HepG2 (cell line): ENCODE measurements around the gene AP2S1. TPM values are rescaled to one million over a fixed set of nuclear protein-coding genes. Genes with fewer than 3 reads are reported as not detected.
A peak's percentile ranks its signal among the peaks of the same experiment; 100 is the strongest.

Source experiments
- ARNT ChIP-seq: fragments of 450-650 bp; IDR thresholded peaks from 2 replicates; pipeline ENCODE4 v1.6.1; 2017
- BATF2 ChIP-seq: sonication (generic); formaldehyde crosslinking; IDR thresholded peaks from 2 replicates; pipeline ENCODE4 v1.8.0; 2022; ENCODE audit warnings: mild to moderate bottlenecking, missing genetic modification reagents, moderate library complexity
- DNMT1 ChIP-seq: sonication (generic); formaldehyde crosslinking; IDR thresholded peaks from 2 replicates; pipeline ENCODE4 v1.5.1; 2020; ENCODE audit warnings: mild to moderate bottlenecking, missing genetic modification reagents
- FOXP1 ChIP-seq, 2 experiments: fragments of 450-650 bp in 1 of 2; IDR thresholded peaks; 2 replicates each; pipeline ENCODE4 v1.6.1; 2017 to 2018; ENCODE audit warnings: antibody characterized with exemption in 1 of 2
- IRF2 ChIP-seq: IDR thresholded peaks from 2 replicates; pipeline ENCODE4 v1.6.1; 2018; ENCODE audit warnings: missing genetic modification reagents, missing compliant biosample characterization
- IRF9 ChIP-seq: sonication (generic); formaldehyde crosslinking; IDR thresholded peaks from 2 replicates; pipeline ENCODE4 v1.8.0; 2022; ENCODE audit warnings: missing genetic modification reagents, mild to moderate bottlenecking, borderline replicate concordance
- KAT7 ChIP-seq: IDR thresholded peaks from 2 replicates; pipeline ENCODE4 v1.6.1; 2018; ENCODE audit warnings: borderline replicate concordance, missing compliant biosample characterization
- NFE2L1 ChIP-seq: sonication (generic); formaldehyde crosslinking; IDR thresholded peaks from 2 replicates; pipeline ENCODE4 v1.4.0; 2020; ENCODE audit warnings: missing genetic modification reagents, mild to moderate bottlenecking, borderline replicate concordance
- NPAS2 ChIP-seq: sonication (generic); formaldehyde crosslinking; IDR thresholded peaks from 2 replicates; pipeline ENCODE4 v1.8.0; 2022; ENCODE audit warnings: mild to moderate bottlenecking, missing genetic modification reagents, borderline replicate concordance
- NR3C1 ChIP-seq: sonication (generic); formaldehyde crosslinking; IDR thresholded peaks from 2 replicates; pipeline ENCODE4 v1.4.0; 2020; ENCODE audit warnings: missing genetic modification reagents
- REST ChIP-seq, 2 experiments: IDR thresholded peaks; 2 replicates each; pipeline ENCODE4 v1.6.1; 2011 to 2012; ENCODE audit warnings: low read length in 2 of 2, borderline replicate concordance in 1 of 2, low read depth in 1 of 2, mild to moderate bottlenecking in 1 of 2, moderate library complexity in 1 of 2
- SALL2 ChIP-seq: sonication (generic); formaldehyde crosslinking; IDR thresholded peaks from 2 replicates; pipeline ENCODE4 v1.8.1; 2023; ENCODE audit warnings: mild to moderate bottlenecking, missing genetic modification reagents, inconsistent platforms
- SIN3A ChIP-seq: IDR thresholded peaks from 2 replicates; pipeline ENCODE4 v1.6.1; 2011; ENCODE audit warnings: low read depth, mild to moderate bottlenecking, control low read depth, low read length, borderline replicate concordance
- SIX1 ChIP-seq: sonication (generic); formaldehyde crosslinking; IDR thresholded peaks from 2 replicates; pipeline ENCODE4 v1.4.0; 2020; ENCODE audit warnings: missing genetic modification reagents, borderline replicate concordance
- THAP8 ChIP-seq: sonication (generic); formaldehyde crosslinking; IDR thresholded peaks from 2 replicates; pipeline ENCODE4 v1.5.1; 2020; ENCODE audit warnings: missing genetic modification reagents, mild to moderate bottlenecking, borderline replicate concordance
- ZBTB37 ChIP-seq: sonication (generic); formaldehyde crosslinking; IDR thresholded peaks from 2 replicates; pipeline ENCODE4 v1.4.0; 2020; ENCODE audit warnings: mild to moderate bottlenecking, missing genetic modification reagents
- ZFX ChIP-seq: sonication (generic); formaldehyde crosslinking; IDR thresholded peaks from 2 replicates; pipeline ENCODE4 v1.4.0; 2020; ENCODE audit warnings: mild to moderate bottlenecking, low read depth, missing genetic modification reagents, moderate library complexity
- ZNF317 ChIP-seq: sonication (generic); formaldehyde crosslinking; IDR thresholded peaks from 2 replicates; pipeline ENCODE4 v1.5.0; 2020; ENCODE audit warnings: mild to moderate bottlenecking, missing genetic modification reagents
- ZNF572 ChIP-seq: sonication (generic); formaldehyde crosslinking; IDR thresholded peaks from 2 replicates; pipeline ENCODE4 v1.5.1; 2020; ENCODE audit warnings: mild to moderate bottlenecking, missing genetic modification reagents
- ZSCAN22 ChIP-seq: sonication (generic); formaldehyde crosslinking; IDR thresholded peaks from 2 replicates; pipeline ENCODE4 v1.4.0; 2020; ENCODE audit warnings: mild to moderate bottlenecking, missing genetic modification reagents
- ZSCAN25 ChIP-seq: sonication (generic); formaldehyde crosslinking; IDR thresholded peaks from 2 replicates; pipeline ENCODE4 v1.8.0; 2022; ENCODE audit warnings: mild to moderate bottlenecking, missing genetic modification reagents
- polyA plus RNA-seq, 8 experiments: library from polyadenylated mRNA; depleted of rRNA in 3 of 8; stranded (reverse) in 7 of 8; unstranded in 1 of 8; fragments of >200 nt; fragmentation: Illumina TruSeq in 4 of 8; extraction: Trizol in 4 of 8; gene quantifications; 2 replicates each; pipeline versions ENCODE4 v1.2.1 to v1.2.3, GENCODE V29; 2011 to 2016; ENCODE audit warnings: low read depth in 4 of 8, missing spikeins in 1 of 8, mixed read lengths in 1 of 8; ENCODE audit not compliant: insufficient read depth in 1 of 8
- total RNA-seq, 5 experiments: library from RNA; depleted of rRNA; stranded (reverse); fragments of >200 nt; fragmentation: Illumina TruSeq; extraction: Trizol; gene quantifications; 2 replicates each; pipeline ENCODE4 v1.2.3, GENCODE V29; 2016; ENCODE audit warnings: low read depth in 1 of 5

The AP2S1 gene
- total and polyA plus RNA-seq, 2 of the 13 experiments (the other 11 are each of a cell fraction or from before 2014, with no cell fraction given): 45.2 to 86.1 TPM

- TF ChIP-seq IRF9 (CRISPR knock-in tag): no peak
- no peak for TF ChIP-seq IRF2
- no peak for TF ChIP-seq ARNT
- TF ChIP-seq NPAS2: no peak
- 0 out of 2 replicates have a peak, but pooled peaks have one; percentile 9 for TF ChIP-seq SALL2 (CRISPR knock-in tag)
- peak; percentile 79; the same call in 1 of the 2 replicates for TF ChIP-seq SIN3A
- no peak for TF ChIP-seq ZNF572
- 0 out of 2 replicates have a peak, but pooled peaks have one; percentile 37 for TF ChIP-seq KAT7 (CRISPR knock-in tag)
- TF ChIP-seq REST (IDR thresholded peaks at IDR 0.05; ENCODE audit: borderline replicate concordance in 1 of 2, low read depth in 1 of 2, low read length in 2 of 2): no peak
- TF ChIP-seq ZSCAN22: no peak
- TF ChIP-seq FOXP1 (IDR thresholded peaks at IDR 0.05): peak; percentile 84
- TF ChIP-seq FOXP1 (CRISPR knock-in tag; IDR thresholded peaks at IDR 0.05): peak; percentile 88
- peak; percentile 68 for TF ChIP-seq ZFX
- TF ChIP-seq DNMT1 (CRISPR knock-in tag): no peak
- TF ChIP-seq NFE2L1: no peak
- no peak for TF ChIP-seq THAP8
- TF ChIP-seq ZBTB37 (CRISPR knock-in tag): no peak
- no peak for TF ChIP-seq ZSCAN25 (CRISPR knock-in tag)
- TF ChIP-seq SIX1 (CRISPR knock-in tag): no peak
- TF ChIP-seq NR3C1 (CRISPR knock-in tag): no peak
- TF ChIP-seq BATF2 (CRISPR knock-in tag): no peak
- peak; percentile 55 for TF ChIP-seq ZNF317 (CRISPR knock-in tag)
These were observed 5.7 kb upstream of the AP2S1 start (continued) for GRCh38 chr19:46856062-46857022.
